ENCODE results near the gene KLHL12. TPM values are rescaled to one million over a fixed set of nuclear protein-coding genes. Genes with fewer than 3 reads are reported as not detected.

Gene KLHL12
- total RNA-seq, 4 donors from 2014 or later: 14.1 to 23.0 (median 21.5) TPM

DNA sequence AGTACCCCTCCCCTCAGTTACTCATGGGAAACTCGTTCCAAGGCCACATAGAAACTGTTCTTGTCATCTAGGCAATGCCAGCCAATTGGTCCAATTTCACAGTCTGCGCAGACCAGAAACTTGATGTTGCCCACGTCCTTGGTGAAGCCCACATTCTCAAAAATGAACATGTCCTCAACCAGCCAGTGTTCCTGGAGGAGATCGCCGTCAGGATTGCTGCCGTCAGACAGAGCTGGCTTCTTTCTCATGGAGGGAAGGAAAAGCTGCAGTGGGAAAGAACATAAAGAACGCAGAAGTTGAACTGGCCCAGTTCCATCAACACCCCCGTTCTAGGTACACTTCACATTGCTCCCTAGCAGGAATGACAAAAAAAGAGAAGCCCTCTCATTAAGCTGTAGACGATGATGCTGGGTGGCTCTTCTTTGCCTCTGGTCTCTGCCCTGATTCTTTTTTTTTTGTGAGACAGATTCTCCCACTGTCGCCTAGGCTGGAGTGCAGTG is 46.0 kb downstream of the KLHL12 start:
- H3K27ac ChIP-seq: no peak overlapping the region
- TF ChIP-seq, protein P1, sequence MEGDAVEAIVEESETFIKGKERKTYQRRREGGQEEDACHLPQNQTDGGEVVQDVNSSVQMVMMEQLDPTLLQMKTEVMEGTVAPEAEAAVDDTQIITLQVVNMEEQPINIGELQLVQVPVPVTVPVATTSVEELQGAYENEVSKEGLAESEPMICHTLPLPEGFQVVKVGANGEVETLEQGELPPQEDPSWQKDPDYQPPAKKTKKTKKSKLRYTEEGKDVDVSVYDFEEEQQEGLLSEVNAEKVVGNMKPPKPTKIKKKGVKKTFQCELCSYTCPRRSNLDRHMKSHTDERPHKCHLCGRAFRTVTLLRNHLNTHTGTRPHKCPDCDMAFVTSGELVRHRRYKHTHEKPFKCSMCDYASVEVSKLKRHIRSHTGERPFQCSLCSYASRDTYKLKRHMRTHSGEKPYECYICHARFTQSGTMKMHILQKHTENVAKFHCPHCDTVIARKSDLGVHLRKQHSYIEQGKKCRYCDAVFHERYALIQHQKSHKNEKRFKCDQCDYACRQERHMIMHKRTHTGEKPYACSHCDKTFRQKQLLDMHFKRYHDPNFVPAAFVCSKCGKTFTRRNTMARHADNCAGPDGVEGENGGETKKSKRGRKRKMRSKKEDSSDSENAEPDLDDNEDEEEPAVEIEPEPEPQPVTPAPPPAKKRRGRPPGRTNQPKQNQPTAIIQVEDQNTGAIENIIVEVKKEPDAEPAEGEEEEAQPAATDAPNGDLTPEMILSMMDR (IDR thresholded peaks at IDR 0.05): no peak
- TF ChIP-seq POLR2A (IDR thresholded peaks at IDR 0.05): no peak
- no peak for TF ChIP-seq EP300 (IDR thresholded peaks at IDR 0.05)
- TF ChIP-seq POLR2AphosphoS5 (IDR thresholded peaks at IDR 0.05): no peak
- H3K9me3 ChIP-seq: no peaks in the 10 kb centered on the region
- H3K4me3 ChIP-seq: no peak overlapping the region
- WGBS, 2 donors (ENCODE audit: low coverage in 1 of 2): 77 to 90% methylated on average over 5 to 7 of the region's 10 CpGs
- H3K27me3 ChIP-seq: no peaks in the 10 kb centered on the region
- no peak for ATAC-seq
- peaks cover 0 to 25% of the 10 kb centered on the region in 2 donors for H3K36me3 ChIP-seq
- no peaks in the 10 kb centered on the region for H3K4me1 ChIP-seq

DNA sequence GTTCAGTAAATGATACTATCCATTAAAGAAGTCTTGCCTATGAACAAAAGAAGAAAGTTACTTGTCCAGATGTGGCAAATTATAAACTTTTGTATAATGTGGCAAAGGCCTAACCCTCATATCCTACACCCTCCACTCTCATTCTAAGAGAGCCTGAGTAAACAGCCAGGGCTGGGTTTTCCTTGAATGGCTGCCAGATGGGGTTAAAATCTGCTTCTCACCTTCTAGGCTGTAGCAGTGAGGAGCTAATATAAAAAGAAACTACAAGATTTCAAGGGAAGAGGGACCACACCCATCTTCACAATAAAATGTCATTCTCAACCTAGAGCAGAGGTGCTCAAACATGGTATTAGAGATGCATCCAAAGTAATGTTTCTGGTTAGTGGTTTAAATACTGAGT is 47.0 kb downstream of the KLHL12 start:
- Histone ChIP-seq H3K4me3 (no peak overlapping the region), H3K36me3 (peaks cover 0 to 25% of the 10 kb centered on the region in 2 donors), H3K9me3 (no peaks in the 10 kb centered on the region), H3K4me1 (no peaks in the 10 kb centered on the region), H3K27me3 (no peaks in the 10 kb centered on the region), H3K27ac (no peak overlapping the region)
- TF ChIP-seq, protein P1 (IDR thresholded peaks at IDR 0.05): no peak
- TF ChIP-seq POLR2A (IDR thresholded peaks at IDR 0.05) (no peak), POLR2AphosphoS5 (IDR thresholded peaks at IDR 0.05) (no peak), EP300 (IDR thresholded peaks at IDR 0.05) (no peak)
- ATAC-seq: no peak

DNA sequence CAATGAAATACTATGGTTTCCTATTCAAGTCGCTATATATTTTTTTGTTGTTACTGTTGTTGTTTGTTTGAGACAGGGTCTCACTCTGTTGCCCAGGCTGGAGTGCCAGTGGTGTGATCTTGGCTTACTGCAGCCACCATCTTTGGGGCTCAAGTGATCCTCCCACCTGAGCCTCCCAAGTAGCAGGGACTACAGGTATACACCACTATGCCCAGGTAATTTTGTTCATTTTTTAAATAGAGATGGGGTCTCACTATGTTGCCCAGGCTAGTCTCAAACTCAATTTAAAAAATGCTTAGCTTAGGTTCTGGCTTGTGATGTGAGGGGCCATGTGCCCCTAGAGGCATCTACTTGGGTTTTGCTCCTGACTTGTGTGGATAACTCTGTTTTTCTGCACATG is 47.9 kb downstream of the KLHL12 start:
- no peak overlapping the region for H3K27ac ChIP-seq
- no peak for TF ChIP-seq POLR2AphosphoS5 (IDR thresholded peaks at IDR 0.05)
- peaks cover 0 to 25% of the 10 kb centered on the region in 2 donors for H3K36me3 ChIP-seq
- H3K4me3 ChIP-seq: no peak overlapping the region
- H3K9me3 ChIP-seq: no peaks in the 10 kb centered on the region
- 100% methylated on average over 1 of the region's 1 CpG for WGBS, 2 donors (ENCODE audit: low coverage in 1 of 2)
- H3K27me3 ChIP-seq: no peaks in the 10 kb centered on the region
- ATAC-seq: no peak
- H3K4me1 ChIP-seq: no peaks in the 10 kb centered on the region

DNA sequence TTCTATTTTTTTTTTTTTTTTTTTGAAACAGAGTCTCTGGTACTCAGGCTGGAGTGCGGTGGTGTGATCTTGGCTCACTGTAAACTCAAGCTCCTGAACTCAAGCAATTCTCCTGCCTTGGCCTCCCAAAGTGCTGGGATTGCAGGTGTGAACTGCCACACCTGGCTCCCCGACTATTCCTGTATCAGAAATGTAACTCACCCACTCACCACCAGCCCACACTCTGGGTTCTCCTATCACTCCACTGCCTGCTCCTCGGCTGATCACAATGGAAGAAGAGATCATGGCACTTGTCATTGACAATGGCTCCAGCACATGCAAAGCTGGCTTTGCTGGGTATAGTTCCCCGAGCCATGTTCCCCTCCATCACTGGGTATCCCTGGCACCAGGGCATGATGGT is 54.0 kb downstream of the KLHL12 start:
- no peak overlapping the region for H3K4me3 ChIP-seq
- 93 to 100% methylated on average over 2 to 3 of the region's 4 CpGs for WGBS, 2 donors (ENCODE audit: low coverage in 1 of 2)
- H3K4me1 ChIP-seq: no peaks in the 10 kb centered on the region
- no peak overlapping the region for H3K27ac ChIP-seq
- TF ChIP-seq POLR2A (IDR thresholded peaks at IDR 0.05): no peak
- TF ChIP-seq POLR2AphosphoS5 (IDR thresholded peaks at IDR 0.05): no peak
- TF ChIP-seq, protein P1 (IDR thresholded peaks at IDR 0.05): no peak
- TF ChIP-seq EP300 (IDR thresholded peaks at IDR 0.05): no peak
- no peaks in the 10 kb centered on the region for H3K27me3 ChIP-seq
- H3K36me3 ChIP-seq: no peaks in the 10 kb centered on the region
- ATAC-seq: no peak
- H3K9me3 ChIP-seq: no peaks in the 10 kb centered on the region

DNA sequence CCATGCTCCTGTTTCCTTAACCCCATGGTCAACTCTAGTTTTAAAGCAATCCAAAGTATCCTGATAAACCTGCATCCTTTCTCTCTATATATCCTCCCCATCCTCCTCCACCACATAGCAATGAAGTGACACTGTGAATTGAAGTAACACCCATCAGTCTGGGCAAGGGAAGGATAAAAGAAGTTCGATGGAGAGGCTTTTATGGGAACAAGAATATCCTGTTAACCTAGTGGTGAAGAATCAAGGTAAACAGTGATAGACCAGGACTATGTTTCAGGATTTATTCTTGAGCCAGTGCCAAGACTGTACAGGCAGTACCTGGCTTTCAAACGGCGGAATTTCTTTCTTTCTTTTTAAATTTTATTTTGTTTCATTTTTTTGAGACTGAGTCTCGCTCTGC is 55.7 kb downstream of the KLHL12 start:
- H3K9me3 ChIP-seq: no peaks in the 10 kb centered on the region
- H3K27ac ChIP-seq: no peak overlapping the region
- no peak for TF ChIP-seq POLR2AphosphoS5 (IDR thresholded peaks at IDR 0.05)
- no peak for TF ChIP-seq EP300 (IDR thresholded peaks at IDR 0.05)
- no peak for TF ChIP-seq POLR2A (IDR thresholded peaks at IDR 0.05)
- TF ChIP-seq, protein P1 (IDR thresholded peaks at IDR 0.05): no peak
- no peak overlapping the region for H3K4me3 ChIP-seq
- WGBS, 2 donors (ENCODE audit: low coverage in 1 of 2): 68 to 74% methylated on average over 3 to 4 of the region's 4 CpGs
- no peak for ATAC-seq
- H3K27me3 ChIP-seq: no peaks in the 10 kb centered on the region
- H3K4me1 ChIP-seq: no peaks in the 10 kb centered on the region
- no peaks in the 10 kb centered on the region for H3K36me3 ChIP-seq

Measured in gastroesophageal sphincter (tissue), 4 donors.